ENCODE data around the gene SLAMF7.
A peak's percentile ranks its signal among the peaks of the same experiment; 100 is the strongest.
"Not testable (repeated sequence)": the region's sequence is repeated elsewhere in the genome, so short reads cannot be mapped to it uniquely, and the experiment has no call there.

Gene SLAMF7

GRCh38 chr1:160720356-160721085, 18.5 kb upstream of the SLAMF7 start:
- no peak for DNase-seq (ENCODE audit: low spot score)

GRCh38 chr1:160721473-160721872, 17.6 kb upstream of the SLAMF7 start:
- DNase-seq (ENCODE audit: low spot score), result no peak

GRCh38 chr1:160722726-160723125, 16.3 kb upstream of the SLAMF7 start:
- no peak for DNase-seq (ENCODE audit: low spot score)

- DNase-seq (ENCODE audit: low spot score), result no peak
Observed at GRCh38 chr1:160723332-160723731, 15.7 kb upstream of the SLAMF7 start.

- no peak for DNase-seq (ENCODE audit: low spot score)
Observed at GRCh38 chr1:160724465-160725242, 14.4 kb upstream of the SLAMF7 start.

GRCh38 chr1:160726114-160726497, 12.9 kb upstream of the SLAMF7 start:
- DNase-seq (ENCODE audit: low spot score), result no peak

GRCh38 chr1:160726498-160727315, 12.3 kb upstream of the SLAMF7 start:
- peak; percentile 89 for DNase-seq (ENCODE audit: low spot score)

GRCh38 chr1:160727316-160727640, 11.8 kb upstream of the SLAMF7 start:
- no peak for DNase-seq (ENCODE audit: low spot score)

- not testable (repeated sequence) for DNase-seq (ENCODE audit: low spot score)
Observed at GRCh38 chr1:160731564-160731963, 7.5 kb upstream of the SLAMF7 start.

- no peak for DNase-seq (ENCODE audit: low spot score)
Observed at GRCh38 chr1:160731990-160732389, 7.1 kb upstream of the SLAMF7 start.

GRCh38 chr1:160733898-160734297, 5.1 kb upstream of the SLAMF7 start:
- no peak for DNase-seq (ENCODE audit: low spot score)

- no peak for DNase-seq (ENCODE audit: low spot score)
Observed at GRCh38 chr1:160734301-160734700, 4.7 kb upstream of the SLAMF7 start.

- DNase-seq (ENCODE audit: low spot score), result no peak
Observed at GRCh38 chr1:160738271-160738670, 776 bp upstream of the SLAMF7 start.

- DNase-seq (ENCODE audit: low spot score), result no peak
Observed at GRCh38 chr1:160740133-160740688, 1.2 kb downstream of the SLAMF7 start.

GRCh38 chr1:160741092-160741501, 2.0 kb downstream of the SLAMF7 start:
- DNase-seq (ENCODE audit: low spot score), result no peak

- no peak for DNase-seq (ENCODE audit: low spot score)
Observed at GRCh38 chr1:160741612-160742348, 2.7 kb downstream of the SLAMF7 start.

GRCh38 chr1:160742428-160743127, 3.5 kb downstream of the SLAMF7 start:
- DNase-seq (ENCODE audit: low spot score), result no peak

GRCh38 chr1:160743266-160743665, 4.2 kb downstream of the SLAMF7 start:
- no peak for DNase-seq (ENCODE audit: low spot score)

GRCh38 chr1:160744199-160744851, 5.3 kb downstream of the SLAMF7 start:
- DNase-seq (ENCODE audit: low spot score), result peak; percentile 61

- DNase-seq (ENCODE audit: low spot score), result no peak
Observed at GRCh38 chr1:160744852-160745520, 5.9 kb downstream of the SLAMF7 start.

Data from activated CD4-positive, alpha-beta T cell treated with anti-CD3 and anti-CD28 coated beads, Interleukin-2, Interleukin-4, amounts not matched to agents 100 ng/mL and 50 ng/mL, durations not matched to agents 16 hours and 8 hours (primary cell).